Prostate gland (tissue), 2 donors: ENCODE results near the gene ENOX2. TPM values are rescaled to one million over a fixed set of nuclear protein-coding genes. Genes with fewer than 3 reads are reported as not detected.

ENCODE experiments used
- DNase-seq: peaks from one replicate; pipeline ENCODE4 v3.0.0-alpha.2; 2019; ENCODE audit warnings: low spot score
- H3K27ac ChIP-seq, 2 donors: fragments of 200-600 bp; sonication (generic); 2 replicates each; pipeline ENCODE4 v1.5.1; 2017 to 2019
- H3K27me3 ChIP-seq: fragments of 200-600 bp; sonication (generic); replicated peaks from 2 replicates; pipeline ENCODE4 v1.5.1; 2019; ENCODE audit not compliant: insufficient read depth
- H3K36me3 ChIP-seq, 2 donors: fragments of 200-600 bp; sonication (generic); 1 replicate in 1 of 2; 2 replicates in 1 of 2; pipeline versions ENCODE4 v1.5.1 to v1.8.1; 2017 to 2019
- H3K4me1 ChIP-seq: fragments of 200-600 bp; sonication (generic); replicated peaks from 2 replicates; pipeline ENCODE4 v1.5.1; 2019
- H3K4me3 ChIP-seq, 2 donors: fragments of 200-600 bp; sonication (generic); 2 replicates each; pipeline ENCODE4 v1.5.1; 2017 to 2019
- H3K9me3 ChIP-seq: fragments of 200-600 bp; sonication (generic); 2 replicates; pipeline ENCODE4 v1.5.1; 2017
- CTCF ChIP-seq, 4 experiments: fragments of 200-600 bp in 2 of 4; fragments of 450-650 bp in 2 of 4; sonication (generic) in 2 of 4; IDR thresholded peaks; 1 replicate in 3 of 4; 2 replicates in 1 of 4; pipeline ENCODE4 v1.5.1; 2016 to 2019; ENCODE audit warnings: antibody characterized with exemption in 4 of 4, mild to moderate bottlenecking in 2 of 4, moderate library complexity in 2 of 4
- POLR2A ChIP-seq: fragments of 450-650 bp; IDR thresholded peaks from one replicate; pipeline ENCODE4 v1.6.1; 2016; ENCODE audit warnings: antibody characterized with exemption, mild to moderate bottlenecking
- POLR2AphosphoS5 ChIP-seq: sonication (generic); formaldehyde crosslinking; IDR thresholded peaks from one replicate; pipeline ENCODE4 v1.6.1; 2017; ENCODE audit warnings: antibody characterized with exemption
- WGBS: methylation state at CpG from one replicate; pipeline ENCODE4 v1.1.5; 2018; 5-methylcytosine and 5-hydroxymethylcytosine counted together
- intact Hi-C: fragments of 100-400 bp; cut with DNase I; formaldehyde crosslinking; loops from one replicate; pipeline ENCODE4 v1.14.2; 2022
- total RNA-seq, 2 donors: library from RNA; depleted of rRNA; stranded (reverse); fragments of >200 nt; gene quantifications; one replicate each; pipeline ENCODE4 v1.1.0, GENCODE V29; 2016

Gene ENOX2
- total RNA-seq, 2 donors from 2014 or later: 21.6 to 27.5 TPM

GRCh38 chrX:130746709-130747342 lies 156.2 kb downstream of the ENOX2 start:
- H3K9me3 ChIP-seq: no peaks in the 10 kb centered on the region
- intact Hi-C loops: no loop called here
- H3K27me3 ChIP-seq: no peaks in the 10 kb centered on the region
- H3K27ac ChIP-seq: no peak overlapping the region
- no peaks in the 10 kb centered on the region for H3K4me1 ChIP-seq
- H3K36me3 ChIP-seq: no peaks in the 10 kb centered on the region
- no peak overlapping the region for H3K4me3 ChIP-seq
- no peak for TF ChIP-seq POLR2AphosphoS5
- no peak for TF ChIP-seq CTCF (IDR thresholded peaks at IDR 0.05)
- no peak for TF ChIP-seq POLR2A
- WGBS: 50% methylated on average over 2 of the region's 2 CpGs
- no peak for DNase-seq

GRCh38 chrX:130746077-130746476 lies 156.9 kb downstream of the ENOX2 start:
- Histone ChIP-seq H3K27me3 (no peaks in the 10 kb centered on the region), H3K9me3 (no peaks in the 10 kb centered on the region), H3K36me3 (no peaks in the 10 kb centered on the region), H3K4me1 (no peaks in the 10 kb centered on the region), H3K27ac (no peak overlapping the region), H3K4me3 (no peak overlapping the region)
- WGBS: 89% methylated on average over 3 of the region's 3 CpGs
- no peak for DNase-seq
- TF ChIP-seq POLR2A (no peak), CTCF (IDR thresholded peaks at IDR 0.05) (no peak)
- intact Hi-C loops: no loop called here

DNA sequence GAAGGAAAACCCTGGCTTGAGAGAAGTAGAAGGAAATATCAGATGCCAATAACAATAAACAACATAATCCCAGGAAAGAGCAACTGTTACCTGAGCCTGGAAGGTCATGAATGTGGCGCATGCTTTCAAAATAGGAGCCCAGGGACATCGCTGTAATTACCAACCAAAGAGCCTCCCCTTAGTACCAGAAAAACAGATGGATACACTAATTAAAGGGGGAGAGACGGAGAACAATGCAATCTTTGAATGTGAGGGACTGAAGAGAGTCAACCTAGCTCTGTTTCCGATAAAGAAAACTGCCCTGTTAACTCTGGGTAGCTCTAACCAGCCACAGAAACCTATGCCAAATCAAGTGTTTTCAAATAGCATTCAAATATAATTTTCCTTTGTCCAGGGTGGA lies 161.4 kb downstream of the ENOX2 start:
- no peak overlapping the region for H3K4me3 ChIP-seq
- intact Hi-C loops: no loop called here
- H3K27me3 ChIP-seq: no peaks in the 10 kb centered on the region
- TF ChIP-seq CTCF (IDR thresholded peaks at IDR 0.05): no peak
- TF ChIP-seq POLR2A: no peak
- TF ChIP-seq POLR2AphosphoS5: no peak
- 52% methylated on average over 4 of the region's 4 CpGs for WGBS
- DNase-seq: no peak
- H3K27ac ChIP-seq: no peak overlapping the region
- H3K9me3 ChIP-seq: no peaks in the 10 kb centered on the region
- no peaks in the 10 kb centered on the region for H3K4me1 ChIP-seq
- H3K36me3 ChIP-seq: no peaks in the 10 kb centered on the region

DNA sequence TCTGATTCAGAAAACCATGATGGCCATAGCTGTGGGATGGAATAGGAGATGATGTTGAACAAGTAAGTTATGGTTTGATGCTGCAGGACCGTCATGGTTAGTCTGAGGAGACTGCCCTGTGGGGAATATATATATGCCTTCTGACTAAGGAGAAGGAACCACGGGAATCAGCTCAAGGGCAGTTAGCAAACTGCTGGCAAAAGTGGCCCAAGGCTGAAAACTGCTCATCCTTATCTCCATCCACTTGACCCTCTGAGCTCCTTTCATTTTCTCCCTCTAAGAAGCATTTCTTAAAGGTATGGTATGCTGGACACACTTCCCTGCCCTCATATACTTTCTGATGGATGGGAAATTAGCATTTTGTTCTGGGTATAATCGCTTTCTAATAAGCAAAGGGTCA lies 161.9 kb downstream of the ENOX2 start:
- WGBS: 88% methylated on average over 3 of the region's 3 CpGs
- no peaks in the 10 kb centered on the region for H3K4me1 ChIP-seq
- H3K27ac ChIP-seq: no peak overlapping the region
- H3K36me3 ChIP-seq: no peaks in the 10 kb centered on the region
- no peaks in the 10 kb centered on the region for H3K27me3 ChIP-seq
- no peak for DNase-seq
- TF ChIP-seq POLR2AphosphoS5: no peak
- no peak for TF ChIP-seq POLR2A
- TF ChIP-seq CTCF (IDR thresholded peaks at IDR 0.05): no peak
- H3K4me3 ChIP-seq: no peak overlapping the region
- intact Hi-C loops: no loop called here
- no peaks in the 10 kb centered on the region for H3K9me3 ChIP-seq

GRCh38 chrX:130738638-130739195 lies 164.3 kb downstream of the ENOX2 start:
- Histone ChIP-seq H3K27ac (no peak overlapping the region), H3K27me3 (no peaks in the 10 kb centered on the region), H3K36me3 (no peaks in the 10 kb centered on the region), H3K9me3 (no peaks in the 10 kb centered on the region), H3K4me3 (no peak overlapping the region), H3K4me1 (no peaks in the 10 kb centered on the region)
- no peak for DNase-seq
- intact Hi-C loops: no loop called here
- no peak for TF ChIP-seq POLR2A
- no peak for TF ChIP-seq POLR2AphosphoS5
- no peak for TF ChIP-seq CTCF (IDR thresholded peaks at IDR 0.05)
- WGBS: 83% methylated on average over 5 of the region's 5 CpGs
